Midbrain (tissue), 1 donor: ENCODE data around the gene SLC43A2.
"Not testable (repeated sequence)": the region's sequence is repeated elsewhere in the genome, so short reads cannot be mapped to it uniquely, and the experiment has no call there.

Source experiments
- DNase-seq: peaks from one replicate; lab custom pipeline; 2025; lab: John Stamatoyannopoulos, UW

The SLC43A2 gene

GRCh38 chr17:1535737-1536136 is 92.9 kb downstream of the SLC43A2 start:
- DNase-seq: no peak

- no peak for DNase-seq
Observed at GRCh38 chr17:1533661-1534325, 94.8 kb downstream of the SLC43A2 start.

GRCh38 chr17:1532836-1533602 is 95.6 kb downstream of the SLC43A2 start:
- DNase-seq: no peak

DNA sequence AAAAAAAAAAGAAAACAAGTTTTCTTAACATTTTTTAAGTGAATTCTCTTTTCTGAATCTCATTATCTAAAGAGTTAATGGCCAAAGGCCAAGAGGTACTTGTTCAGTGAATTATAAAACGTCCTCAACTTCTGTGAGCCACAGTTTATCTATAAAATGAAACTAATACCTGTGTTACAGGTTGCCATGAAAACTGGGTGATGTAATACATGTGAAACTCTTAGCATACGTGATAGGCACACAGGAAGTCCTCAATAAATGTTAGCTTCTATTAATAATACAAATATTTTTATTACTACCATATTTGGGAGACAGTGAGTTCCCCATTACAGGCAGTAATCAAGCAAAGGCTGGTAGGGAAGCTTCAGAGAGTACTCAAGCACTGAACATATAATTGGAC is 98.8 kb downstream of the SLC43A2 start:
- DNase-seq: no peak

GRCh38 chr17:1526876-1527275 is 101.8 kb downstream of the SLC43A2 start:
- DNase-seq: not testable (repeated sequence)

GRCh38 chr17:1522626-1523025 is 106.0 kb downstream of the SLC43A2 start:
- DNase-seq: no peak

DNA sequence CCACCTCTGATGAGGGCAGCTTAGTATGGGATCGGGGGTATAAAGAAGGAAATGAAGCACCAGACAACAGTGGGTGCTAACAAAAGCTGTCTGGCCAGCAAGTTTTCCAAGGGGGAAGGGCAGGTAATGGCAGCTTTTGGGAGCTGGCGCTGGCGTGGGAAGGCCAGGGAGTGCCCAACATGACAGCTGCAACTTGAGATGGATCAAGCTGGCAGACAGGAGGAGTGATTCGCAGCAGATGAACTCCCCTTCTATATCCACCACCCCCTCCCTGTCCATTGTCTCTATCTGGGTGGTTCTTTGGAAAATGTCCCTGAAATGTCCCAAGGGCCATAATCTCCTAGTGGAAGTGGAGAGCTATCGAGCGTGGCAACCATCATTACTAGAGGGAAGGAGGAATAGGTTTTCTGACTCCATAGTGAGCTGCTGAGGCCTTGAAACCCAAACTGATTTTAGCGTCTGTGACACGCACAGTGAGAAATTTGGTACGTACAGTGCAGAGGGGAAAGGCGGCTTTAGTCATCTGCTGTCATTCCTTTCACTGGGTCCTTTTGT is 107.5 kb downstream of the SLC43A2 start:
- no peak for DNase-seq

DNA sequence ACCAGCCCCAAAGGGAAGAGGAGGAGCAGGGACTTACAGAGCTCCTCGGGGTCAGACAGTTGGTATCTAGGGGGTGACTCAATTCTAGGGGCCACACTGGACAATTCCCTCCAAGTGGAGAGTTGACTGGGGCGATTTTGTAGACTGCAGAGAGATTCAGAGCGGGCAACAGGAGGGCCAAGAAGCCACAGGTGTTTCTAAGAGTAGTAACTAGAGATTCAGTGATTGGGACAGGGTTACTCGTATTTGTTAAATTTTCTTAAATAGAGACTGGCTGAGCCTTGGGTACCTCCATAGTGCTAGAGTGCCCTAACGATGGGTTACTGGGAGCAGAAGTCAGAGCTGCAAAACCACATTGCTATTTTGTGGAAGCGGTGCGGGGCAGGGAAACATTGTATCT is 109.0 kb downstream of the SLC43A2 start:
- DNase-seq: no peak
